GM18868 (cell line): ENCODE measurements around the gene ZNF576.
"Not testable (repeated sequence)": the region's sequence is repeated elsewhere in the genome, so short reads cannot be mapped to it uniquely, and the experiment has no call there.

Experiments used
- ATAC-seq: cut with Tn5 transposase; IDR thresholded peaks from one replicate; pipeline ENCODE4 v1.9.1; 2021; ENCODE audit warnings: mild to moderate bottlenecking, moderate library complexity; ENCODE audit not compliant: unreplicated experiment

Gene ZNF576

DNA sequence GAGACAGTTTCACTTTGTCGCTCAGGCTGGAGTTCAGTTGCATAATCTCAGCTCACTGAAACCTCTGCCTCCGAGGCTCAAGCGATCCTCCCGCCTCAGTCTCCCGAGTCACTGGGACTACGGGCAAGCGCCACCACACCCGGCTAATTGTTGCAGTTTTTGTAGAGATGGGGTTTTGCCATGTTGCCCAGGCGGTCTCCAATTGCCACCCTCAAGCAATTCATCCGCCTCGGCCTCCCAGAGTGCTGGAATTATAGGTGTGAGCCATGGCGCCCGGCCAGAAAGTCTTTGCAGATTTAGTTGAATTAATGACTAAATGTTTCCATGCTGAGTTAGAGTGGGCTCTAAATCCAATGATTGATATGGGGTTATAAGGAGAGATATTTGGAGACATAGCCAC is 47.8 kb downstream of the ZNF576 start:
- no peak for ATAC-seq

- ATAC-seq: no peak
Measured at GRCh38 chr19:43648633-43649032, 52.2 kb downstream of the ZNF576 start.

DNA sequence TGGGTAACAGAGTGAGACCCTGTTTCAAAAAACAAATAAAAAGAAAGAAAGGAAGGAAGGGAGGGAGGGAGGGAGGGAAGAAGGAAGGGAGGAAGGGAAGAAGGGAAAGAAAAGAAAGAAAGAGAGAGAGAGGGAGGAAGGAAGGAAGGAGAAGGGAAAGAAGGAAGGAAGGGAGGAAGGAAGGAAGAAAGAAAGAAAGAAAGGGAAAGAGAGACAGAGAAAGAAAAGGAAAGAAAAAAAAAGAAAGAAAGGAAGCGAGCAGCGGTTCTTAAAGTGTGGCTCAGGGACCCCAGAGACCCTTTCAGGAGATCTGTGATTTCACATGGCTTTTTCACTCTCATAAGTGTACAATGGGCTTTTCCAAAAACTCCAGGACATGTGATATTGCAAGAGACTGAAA is 53.1 kb downstream of the ZNF576 start:
- ATAC-seq: no peak

DNA sequence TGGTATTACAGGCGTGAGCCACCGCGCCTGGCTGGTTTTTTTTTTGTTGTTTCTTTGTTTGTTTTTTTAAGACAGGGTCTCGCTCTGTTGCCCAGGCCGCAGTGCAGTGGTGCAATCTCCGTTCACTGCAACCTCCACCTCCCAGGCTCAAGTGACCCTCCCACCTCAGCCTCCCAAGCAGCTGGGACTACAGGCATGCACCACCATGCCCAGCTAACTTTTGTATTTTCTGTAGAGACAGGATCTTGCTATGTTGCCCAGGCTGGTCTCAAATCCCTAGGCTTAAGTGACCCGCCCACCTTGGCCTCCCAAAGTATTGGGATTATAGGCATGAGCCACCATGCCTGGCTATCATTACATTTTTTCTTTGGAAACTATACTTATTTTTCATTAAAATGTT is 53.9 kb downstream of the ZNF576 start:
- not testable (repeated sequence) for ATAC-seq
